Neural cell (in vitro differentiated cells): ENCODE measurements around the gene IMPG1. TPM values are rescaled to one million over a fixed set of nuclear protein-coding genes. Genes with fewer than 3 reads are reported as not detected.

Experiments
- H2AFZ ChIP-seq: fragments of 200-600, 300-800 bp; sonication (generic), shearing (Covaris generic); 2 replicates; pipeline ENCODE4 v1.6.0; 2014; ENCODE audit warnings: low read depth, mild to moderate bottlenecking, antibody characterized with exemption, low read length, moderate library complexity
- H3F3A ChIP-seq: fragments of 200-600 bp; shearing (Covaris generic); 2 replicates; pipeline ENCODE4 v1.6.1; 2016; ENCODE audit warnings: mild to moderate bottlenecking, moderate library complexity, mixed read lengths, antibody characterized with exemption, low read length; ENCODE audit not compliant: insufficient read depth, poor library complexity, severe bottlenecking
- H3K27ac ChIP-seq: fragments of 200-600, 300-800 bp; sonication (generic), shearing (Covaris generic); 2 replicates; pipeline ENCODE4 v1.5.1; 2014; ENCODE audit warnings: mild to moderate bottlenecking, low read length, moderate library complexity
- H3K27me3 ChIP-seq: fragments of 300-800, 200-600 bp; sonication (generic), shearing (Covaris generic); 2 replicates; pipeline ENCODE4 v1.6.0; 2014; ENCODE audit warnings: mild to moderate bottlenecking, low read depth, low read length, moderate library complexity; ENCODE audit not compliant: insufficient read depth
- H3K36me3 ChIP-seq: fragments of 300-800, 200-600 bp; sonication (generic), shearing (Covaris generic); 2 replicates; pipeline ENCODE4 v1.5.1; 2014; ENCODE audit warnings: mild to moderate bottlenecking, antibody characterized with exemption, low read length, moderate library complexity; ENCODE audit not compliant: insufficient read depth
- H3K4me2 ChIP-seq: fragments of 300-800, 200-600 bp; sonication (generic), shearing (Covaris generic); 2 replicates; pipeline ENCODE4 v1.6.0; 2014; ENCODE audit warnings: mild to moderate bottlenecking, low read length
- H3K4me3 ChIP-seq: fragments of 300-800, 200-600 bp; sonication (generic), shearing (Covaris generic); 2 replicates; pipeline ENCODE4 v1.5.1; 2014; ENCODE audit warnings: mild to moderate bottlenecking, low read length, moderate library complexity
- H3K79me2 ChIP-seq: fragments of 200-600 bp; shearing (Covaris generic); replicated peaks from 2 replicates; pipeline ENCODE4 v1.6.0; 2014; ENCODE audit warnings: mild to moderate bottlenecking, low read length, moderate library complexity; ENCODE audit not compliant: insufficient read depth
- H3K9ac ChIP-seq: fragments of 300-800, 200-600 bp; sonication (generic), shearing (Covaris generic); 2 replicates; pipeline ENCODE4 v1.6.1; 2016; ENCODE audit warnings: mild to moderate bottlenecking, low read length, mixed read lengths
- H3K9me2 ChIP-seq: fragments of 200-600 bp; shearing (Covaris generic); 2 replicates; pipeline ENCODE4 v1.6.1; 2016; ENCODE audit warnings: mild to moderate bottlenecking, low read length, mixed read lengths; ENCODE audit not compliant: insufficient read depth
- H3K9me3 ChIP-seq: fragments of 200-600, 300-800 bp; sonication (generic), shearing (Covaris generic); 2 replicates; pipeline ENCODE4 v1.6.1; 2016; ENCODE audit warnings: mild to moderate bottlenecking, mixed run types, low read length, moderate library complexity, mixed read lengths
- H4K20me1 ChIP-seq: fragments of 200-600 bp; shearing (Covaris generic); 2 replicates; pipeline ENCODE4 v1.6.1; 2016; ENCODE audit warnings: mild to moderate bottlenecking, mixed run types; ENCODE audit not compliant: insufficient read depth
- CTCF ChIP-seq: fragments of 450-650 bp; IDR thresholded peaks from 2 replicates; pipeline ENCODE4 v1.5.1; 2014; ENCODE audit warnings: antibody characterized with exemption, mild to moderate bottlenecking, moderate library complexity; ENCODE audit not compliant: poor library complexity, severe bottlenecking
- EP300 ChIP-seq: fragments of 450-650 bp; conservative IDR thresholded peaks from 2 replicates; pipeline ENCODE4 v1.6.1; 2014; ENCODE audit warnings: antibody characterized with exemption, mild to moderate bottlenecking, moderate library complexity; ENCODE audit not compliant: poor library complexity, severe bottlenecking
- EZH2 ChIP-seq: fragments of 200-600, 300-800 bp; shearing (Covaris generic), sonication (generic); IDR thresholded peaks from 2 replicates; pipeline ENCODE4 v1.6.1; 2014; ENCODE audit warnings: antibody characterized with exemption, low read length, borderline replicate concordance, mild to moderate bottlenecking; ENCODE audit not compliant: insufficient read depth, poor library complexity, severe bottlenecking
- MXI1 ChIP-seq: fragments of 450-650 bp; conservative IDR thresholded peaks from 2 replicates; pipeline ENCODE4 v1.6.1; 2014; ENCODE audit warnings: antibody characterized with exemption, mild to moderate bottlenecking; ENCODE audit not compliant: poor library complexity, severe bottlenecking
- POLR2AphosphoS5 ChIP-seq: IDR thresholded peaks from 2 replicates; pipeline ENCODE4 v1.6.1; 2012
- RAD21 ChIP-seq: fragments of 450-650 bp; conservative IDR thresholded peaks from 2 replicates; pipeline ENCODE4 v1.6.1; 2014; ENCODE audit warnings: antibody characterized with exemption, mild to moderate bottlenecking, moderate library complexity
- SMC3 ChIP-seq: fragments of 450-650 bp; conservative IDR thresholded peaks from 2 replicates; pipeline ENCODE4 v1.6.1; 2014; ENCODE audit warnings: antibody characterized with exemption, mild to moderate bottlenecking, moderate library complexity; ENCODE audit not compliant: poor library complexity
- TAF1 ChIP-seq: IDR thresholded peaks from 2 replicates; pipeline ENCODE4 v1.6.1; 2012; ENCODE audit warnings: low read depth
- polyA plus RNA-seq: library from polyadenylated mRNA; depleted of rRNA; stranded (reverse); fragments of >200 nt; gene quantifications from 2 replicates; pipeline ENCODE4 v1.2.3, GENCODE V29; 2014
- TF ChIP-seq, protein P1 (sequence below): IDR thresholded peaks from 2 replicates; pipeline ENCODE4 v1.6.1; 2012; ENCODE audit warnings: borderline replicate concordance

Gene IMPG1
- polyA plus RNA-seq, 1 donor from 2014 or later = not detected

- Histone ChIP-seq H3K36me3 (no peaks in the 10 kb centered on the region), H3K9me2 (no peaks in the 10 kb centered on the region), H3K27ac (no peak overlapping the region), H3K79me2 (no peaks in the 10 kb centered on the region), H3K9ac (no peak overlapping the region), H3F3A (no peaks in the 10 kb centered on the region), H3K9me3 (no peaks in the 10 kb centered on the region), H3K4me2 (no peak overlapping the region), H4K20me1 (no peaks in the 10 kb centered on the region), H3K4me3 (no peak overlapping the region), H2AFZ (no peak overlapping the region), H3K27me3 (no peaks in the 10 kb centered on the region)
- no peak for TF ChIP-seq SMC3
- no peak for TF ChIP-seq POLR2AphosphoS5
- TF ChIP-seq RAD21 = no peak
- TF ChIP-seq, protein P1, sequence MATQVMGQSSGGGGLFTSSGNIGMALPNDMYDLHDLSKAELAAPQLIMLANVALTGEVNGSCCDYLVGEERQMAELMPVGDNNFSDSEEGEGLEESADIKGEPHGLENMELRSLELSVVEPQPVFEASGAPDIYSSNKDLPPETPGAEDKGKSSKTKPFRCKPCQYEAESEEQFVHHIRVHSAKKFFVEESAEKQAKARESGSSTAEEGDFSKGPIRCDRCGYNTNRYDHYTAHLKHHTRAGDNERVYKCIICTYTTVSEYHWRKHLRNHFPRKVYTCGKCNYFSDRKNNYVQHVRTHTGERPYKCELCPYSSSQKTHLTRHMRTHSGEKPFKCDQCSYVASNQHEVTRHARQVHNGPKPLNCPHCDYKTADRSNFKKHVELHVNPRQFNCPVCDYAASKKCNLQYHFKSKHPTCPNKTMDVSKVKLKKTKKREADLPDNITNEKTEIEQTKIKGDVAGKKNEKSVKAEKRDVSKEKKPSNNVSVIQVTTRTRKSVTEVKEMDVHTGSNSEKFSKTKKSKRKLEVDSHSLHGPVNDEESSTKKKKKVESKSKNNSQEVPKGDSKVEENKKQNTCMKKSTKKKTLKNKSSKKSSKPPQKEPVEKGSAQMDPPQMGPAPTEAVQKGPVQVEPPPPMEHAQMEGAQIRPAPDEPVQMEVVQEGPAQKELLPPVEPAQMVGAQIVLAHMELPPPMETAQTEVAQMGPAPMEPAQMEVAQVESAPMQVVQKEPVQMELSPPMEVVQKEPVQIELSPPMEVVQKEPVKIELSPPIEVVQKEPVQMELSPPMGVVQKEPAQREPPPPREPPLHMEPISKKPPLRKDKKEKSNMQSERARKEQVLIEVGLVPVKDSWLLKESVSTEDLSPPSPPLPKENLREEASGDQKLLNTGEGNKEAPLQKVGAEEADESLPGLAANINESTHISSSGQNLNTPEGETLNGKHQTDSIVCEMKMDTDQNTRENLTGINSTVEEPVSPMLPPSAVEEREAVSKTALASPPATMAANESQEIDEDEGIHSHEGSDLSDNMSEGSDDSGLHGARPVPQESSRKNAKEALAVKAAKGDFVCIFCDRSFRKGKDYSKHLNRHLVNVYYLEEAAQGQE = no peak
- no peak for TF ChIP-seq CTCF
- TF ChIP-seq EZH2 = no peak
- no peak for TF ChIP-seq EP300
- no peak for TF ChIP-seq TAF1
- no peak for TF ChIP-seq MXI1
Measured at GRCh38 chr6:75963569-75963968, 108.9 kb downstream of the IMPG1 start.

DNA sequence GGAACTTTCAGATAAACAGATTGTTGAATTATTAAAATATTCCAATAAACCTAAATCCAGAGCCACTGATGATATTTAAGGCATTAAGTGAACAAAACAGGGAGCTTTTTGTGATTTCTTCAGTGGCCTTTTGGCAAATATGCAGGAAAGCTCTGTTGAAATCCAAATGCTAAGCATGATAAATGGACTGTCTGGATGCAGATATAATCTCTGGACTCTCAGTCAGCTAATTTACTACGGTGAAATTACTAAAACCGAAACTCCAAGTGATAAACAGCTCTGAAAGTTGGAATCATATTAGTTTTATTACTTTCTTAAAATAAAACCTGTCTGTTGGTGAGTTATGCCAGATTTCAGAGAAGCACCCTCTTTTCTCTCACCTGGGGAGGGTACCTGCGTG, 120.3 kb downstream of the IMPG1 start:
- no peaks in the 10 kb centered on the region for H4K20me1 ChIP-seq
- H3K9me3 ChIP-seq = no peaks in the 10 kb centered on the region
- no peaks in the 10 kb centered on the region for H3K9me2 ChIP-seq
- no peak overlapping the region for H2AFZ ChIP-seq
- no peaks in the 10 kb centered on the region for H3F3A ChIP-seq
- no peak overlapping the region for H3K4me3 ChIP-seq
- no peak overlapping the region for H3K4me2 ChIP-seq
- no peak overlapping the region for H3K9ac ChIP-seq
- H3K27me3 ChIP-seq = no peaks in the 10 kb centered on the region
- no peaks in the 10 kb centered on the region for H3K79me2 ChIP-seq
- TF ChIP-seq, protein P1 = no peak
- TF ChIP-seq CTCF (no peak), SMC3 (no peak), EZH2 (no peak), EP300 (no peak), MXI1 (no peak), POLR2AphosphoS5 (no peak), RAD21 (no peak), TAF1 (no peak)
- H3K36me3 ChIP-seq = no peaks in the 10 kb centered on the region
- no peak overlapping the region for H3K27ac ChIP-seq
